HUES64 (cell line): ENCODE results near the gene ANKRD44.

Experiments
- H3K27ac ChIP-seq: 2 replicates; pipeline ENCODE4 v1.7.0; 2013; ENCODE audit warnings: low read depth, low read length, inconsistent platforms
- H3K27me3 ChIP-seq: 2 replicates; pipeline ENCODE4 v1.6.1; 2013; ENCODE audit warnings: mild to moderate bottlenecking, low read length; ENCODE audit not compliant: insufficient read depth
- H3K36me3 ChIP-seq: 2 replicates; pipeline ENCODE4 v1.6.1; 2013; ENCODE audit warnings: mild to moderate bottlenecking, low read length; ENCODE audit not compliant: insufficient read depth
- H3K4me1 ChIP-seq: 2 replicates; pipeline ENCODE4 v1.6.1; 2013; ENCODE audit warnings: mild to moderate bottlenecking, low read length, moderate library complexity; ENCODE audit not compliant: insufficient read depth
- H3K4me3 ChIP-seq: 2 replicates; pipeline ENCODE4 v1.5.1; 2013; ENCODE audit warnings: mild to moderate bottlenecking, low read length, moderate library complexity
- H3K9ac ChIP-seq: 2 replicates; pipeline ENCODE4 v1.6.1; 2013; ENCODE audit warnings: mild to moderate bottlenecking, low read depth, low read length
- H3K9me3 ChIP-seq: 2 replicates; pipeline ENCODE4 v1.6.1; 2013; ENCODE audit warnings: low read depth, low read length; ENCODE audit not compliant: insufficient read depth
- WGBS: fragments of 150-250, 120-280 bp; methylation state at CpG from one replicate; pipeline ENCODE4 v1.1.7; 2013; ENCODE audit warnings: missing lambda C conversion rate; 5-methylcytosine and 5-hydroxymethylcytosine counted together

The ANKRD44 gene

GRCh38 chr2:197312186-197312585 is 1.6 kb upstream of the ANKRD44 start:
- no peaks in the 10 kb centered on the region for H3K36me3 ChIP-seq
- 95% methylated on average over 3 of the region's 3 CpGs for WGBS
- peaks cover 63% of the 10 kb centered on the region for H3K27me3 ChIP-seq
- no peak overlapping the region for H3K4me3 ChIP-seq
- no peak overlapping the region for H3K27ac ChIP-seq
- peaks cover 7% of the 10 kb centered on the region; the same call in 1 of the 2 replicates for H3K4me1 ChIP-seq
- no peaks in the 10 kb centered on the region for H3K9me3 ChIP-seq
- H3K9ac ChIP-seq, result no peak overlapping the region

GRCh38 chr2:197311421-197312033 is 947 bp upstream of the ANKRD44 start:
- Histone ChIP-seq H3K36me3 (no peaks in the 10 kb centered on the region), H3K9me3 (no peaks in the 10 kb centered on the region), H3K9ac (peak overlapping the region; percentile 56; the same call in 1 of the 2 replicates), H3K4me1 (peaks cover 7% of the 10 kb centered on the region; the same call in 1 of the 2 replicates), H3K4me3 (peak overlapping the region; percentile 70), H3K27me3 (peaks cover 63% of the 10 kb centered on the region), H3K27ac (no peak overlapping the region)
- 69% methylated on average over 6 of the region's 6 CpGs for WGBS

GRCh38 chr2:197310987-197311420 is 424 bp upstream of the ANKRD44 start:
- Histone ChIP-seq H3K4me1 (peaks cover 7% of the 10 kb centered on the region; the same call in 1 of the 2 replicates), H3K27me3 (peaks cover 63% of the 10 kb centered on the region), H3K4me3 (peak overlapping the region; percentile 70), H3K36me3 (no peaks in the 10 kb centered on the region), H3K9ac (peak overlapping the region; percentile 56), H3K27ac (no peak overlapping the region), H3K9me3 (no peaks in the 10 kb centered on the region)
- 2% methylated on average over 22 of the region's 22 CpGs for WGBS

- Histone ChIP-seq H3K27ac (no peak overlapping the region), H3K9ac (no peak overlapping the region), H3K9me3 (no peaks in the 10 kb centered on the region), H3K27me3 (peaks cover 63% of the 10 kb centered on the region), H3K4me1 (peaks cover 7% of the 10 kb centered on the region; the same call in 1 of the 2 replicates), H3K36me3 (no peaks in the 10 kb centered on the region), H3K4me3 (peak overlapping the region; percentile 70)
- 1% methylated on average over 30 of the region's 30 CpGs for WGBS
Measured at GRCh38 chr2:197309691-197310231, 819 bp downstream of the ANKRD44 start.

GRCh38 chr2:197308996-197309690 is 1.4 kb downstream of the ANKRD44 start:
- Histone ChIP-seq H3K4me1 (peaks cover 7% of the 10 kb centered on the region; the same call in 1 of the 2 replicates), H3K9ac (no peak overlapping the region), H3K9me3 (no peaks in the 10 kb centered on the region), H3K27me3 (peaks cover 59% of the 10 kb centered on the region), H3K36me3 (no peaks in the 10 kb centered on the region), H3K27ac (no peak overlapping the region), H3K4me3 (peak overlapping the region; percentile 70)
- WGBS, result 67% methylated on average over 8 of the region's 8 CpGs

GRCh38 chr2:197308585-197308984 is 2.0 kb downstream of the ANKRD44 start:
- WGBS, result 88% methylated on average over 1 of the region's 2 CpGs
- H3K4me1 ChIP-seq, result peaks cover 7% of the 10 kb centered on the region; the same call in 1 of the 2 replicates
- H3K9ac ChIP-seq, result no peak overlapping the region

GRCh38 chr2:197307933-197308521 is 2.6 kb downstream of the ANKRD44 start:
- H3K9ac ChIP-seq, result no peak overlapping the region
- H3K4me1 ChIP-seq, result peaks cover 7% of the 10 kb centered on the region; the same call in 1 of the 2 replicates
- no peaks in the 10 kb centered on the region for H3K9me3 ChIP-seq
- no peak overlapping the region for H3K27ac ChIP-seq
- peaks cover 51% of the 10 kb centered on the region for H3K27me3 ChIP-seq
- WGBS, result 93% methylated on average over 6 of the region's 7 CpGs
- H3K4me3 ChIP-seq, result no peak overlapping the region
- no peaks in the 10 kb centered on the region for H3K36me3 ChIP-seq

More at GRCh38 chr2:197308585-197308984, 2.0 kb downstream of the ANKRD44 start:
- H3K27me3 ChIP-seq, result peaks cover 54% of the 10 kb centered on the region
- H3K9me3 ChIP-seq, result no peaks in the 10 kb centered on the region
- H3K27ac ChIP-seq, result no peak overlapping the region
- no peaks in the 10 kb centered on the region for H3K36me3 ChIP-seq
- H3K4me3 ChIP-seq, result no peak overlapping the region

GRCh38 chr2:197307236-197307932 is 3.2 kb downstream of the ANKRD44 start:
- H3K27me3 ChIP-seq, result peaks cover 45% of the 10 kb centered on the region
- H3K9ac ChIP-seq, result no peak overlapping the region
- no peaks in the 10 kb centered on the region for H3K9me3 ChIP-seq
- no peak overlapping the region for H3K27ac ChIP-seq
- H3K36me3 ChIP-seq, result no peaks in the 10 kb centered on the region
- H3K4me3 ChIP-seq, result no peak overlapping the region
- peaks cover 7% of the 10 kb centered on the region; the same call in 1 of the 2 replicates for H3K4me1 ChIP-seq
- 76% methylated on average over 1 of the region's 1 CpG for WGBS

- H3K27ac ChIP-seq, result no peak overlapping the region
- WGBS, result 91% methylated on average over 3 of the region's 3 CpGs
- H3K9ac ChIP-seq, result no peak overlapping the region
- H3K4me1 ChIP-seq, result peaks cover 7% of the 10 kb centered on the region; the same call in 1 of the 2 replicates
- no peak overlapping the region for H3K4me3 ChIP-seq
- no peaks in the 10 kb centered on the region for H3K9me3 ChIP-seq
- no peaks in the 10 kb centered on the region for H3K36me3 ChIP-seq
- peaks cover 38% of the 10 kb centered on the region for H3K27me3 ChIP-seq
Measured at GRCh38 chr2:197306696-197307040, 3.9 kb downstream of the ANKRD44 start.

GRCh38 chr2:197306024-197306695 is 4.4 kb downstream of the ANKRD44 start:
- peaks cover 2% of the 10 kb centered on the region; the same call in 1 of the 2 replicates for H3K4me1 ChIP-seq
- peaks cover 33% of the 10 kb centered on the region for H3K27me3 ChIP-seq
- WGBS, result 90% methylated on average over 5 of the region's 5 CpGs
- H3K9me3 ChIP-seq, result no peaks in the 10 kb centered on the region
- no peak overlapping the region for H3K27ac ChIP-seq
- no peaks in the 10 kb centered on the region for H3K36me3 ChIP-seq
- no peak overlapping the region for H3K4me3 ChIP-seq
- no peak overlapping the region for H3K9ac ChIP-seq
